NCI-H146 (cell line): ENCODE data around the gene ZFP36.

Source experiments
- DNase-seq: peaks from one replicate; lab custom pipeline; 2025; lab: John Stamatoyannopoulos, UW

Gene ZFP36

GRCh38 chr19:39419003-39419402 is 12.4 kb downstream of the ZFP36 start:
- DNase-seq = no peak

- no peak for DNase-seq
Measured at GRCh38 chr19:39420769-39421168, 14.1 kb downstream of the ZFP36 start.

- DNase-seq = no peak
Measured at GRCh38 chr19:39422020-39422419, 15.4 kb downstream of the ZFP36 start.

GRCh38 chr19:39423258-39424086 is 16.8 kb downstream of the ZFP36 start:
- DNase-seq = no peak

- DNase-seq = no peak
Measured at GRCh38 chr19:39424934-39425333, 18.3 kb downstream of the ZFP36 start.

GRCh38 chr19:39425744-39426143 is 19.1 kb downstream of the ZFP36 start:
- DNase-seq = no peak

GRCh38 chr19:39426170-39426569 is 19.5 kb downstream of the ZFP36 start:
- no peak for DNase-seq

- no peak for DNase-seq
Measured at GRCh38 chr19:39427707-39428106, 21.1 kb downstream of the ZFP36 start.

- no peak for DNase-seq
Measured at GRCh38 chr19:39428283-39429112, 21.9 kb downstream of the ZFP36 start.

- no peak for DNase-seq
Measured at GRCh38 chr19:39430675-39431593, 24.3 kb downstream of the ZFP36 start.

GRCh38 chr19:39432677-39433025 is 26.0 kb downstream of the ZFP36 start:
- DNase-seq = no peak

GRCh38 chr19:39433480-39434079 is 26.9 kb downstream of the ZFP36 start:
- DNase-seq = no peak

GRCh38 chr19:39434123-39435076 is 27.8 kb downstream of the ZFP36 start:
- no peak for DNase-seq

GRCh38 chr19:39435499-39436349 is 29.1 kb downstream of the ZFP36 start, which contains the start of gene RPS16:
TSS of gene RPS16 (minus strand) at chr19:39435949. CDS start at chr19:39435895, 54 bp downstream.
- DNase-seq = peak; percentile 99

GRCh38 chr19:39436350-39436716 is 29.7 kb downstream of the ZFP36 start:
- DNase-seq = no peak

- no peak for DNase-seq
Measured at GRCh38 chr19:39438270-39438934, 31.8 kb downstream of the ZFP36 start.

GRCh38 chr19:39444598-39445195 is 38.0 kb downstream of the ZFP36 start:
- peak; percentile 35 for DNase-seq
